ENCODE measurements around the gene TDRD12.

- no peak for TF ChIP-seq CTCF (IDR thresholded peaks at IDR 0.05)
- no peak for TF ChIP-seq EZH2phosphoT487 (IDR thresholded peaks at IDR 0.05)
Observed at GRCh38 chr19:32781280-32781679, 61.7 kb downstream of the TDRD12 start.
